ENCODE data around the gene COL23A1.
A peak's percentile ranks its signal among the peaks of the same experiment; 100 is the strongest.

Gene COL23A1

DNA sequence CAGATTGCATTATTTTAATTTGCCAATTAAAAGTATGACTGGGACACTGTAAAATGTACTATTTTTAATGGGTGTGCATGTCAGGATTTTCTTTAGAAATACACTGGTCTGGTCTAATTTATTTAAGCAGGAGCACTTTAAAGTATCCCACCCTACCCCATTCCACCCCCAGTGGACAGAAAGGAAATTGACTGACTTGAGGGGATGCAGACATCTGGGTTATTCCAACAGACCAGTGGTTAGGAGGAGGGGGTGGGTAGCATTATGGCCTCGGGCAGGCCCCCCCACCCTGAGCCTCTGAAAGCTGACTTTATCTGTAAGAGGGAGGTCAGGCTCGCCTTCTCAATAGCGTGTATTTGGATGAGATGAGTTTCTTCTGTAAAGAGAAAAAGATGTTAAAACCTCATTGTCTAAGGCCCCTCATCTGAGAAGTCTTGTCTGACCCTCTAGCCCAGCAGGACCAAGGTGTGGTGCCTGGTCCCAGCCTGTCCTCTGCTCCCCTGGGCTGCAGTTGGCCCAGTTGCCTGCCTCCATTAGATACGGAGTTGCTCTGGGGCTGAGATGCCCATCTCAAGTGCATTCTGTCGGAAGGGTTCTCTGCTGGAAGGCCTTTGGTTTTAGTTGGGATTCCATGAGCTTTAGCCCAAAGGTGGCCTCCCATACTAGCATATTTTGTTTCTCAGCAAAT, 381.5 kb downstream of the COL23A1 start:
- no peak for DNase-seq (ENCODE audit: extremely low read depth, low read depth)
- no peak overlapping the region for H3K4me3 ChIP-seq (replicated peaks; ENCODE audit: low read depth, low read length)
- peak; percentile 15 for TF ChIP-seq CTCF (IDR thresholded peaks at IDR 0.05; ENCODE audit: low read depth, low read length, missing control alignments)

DNA sequence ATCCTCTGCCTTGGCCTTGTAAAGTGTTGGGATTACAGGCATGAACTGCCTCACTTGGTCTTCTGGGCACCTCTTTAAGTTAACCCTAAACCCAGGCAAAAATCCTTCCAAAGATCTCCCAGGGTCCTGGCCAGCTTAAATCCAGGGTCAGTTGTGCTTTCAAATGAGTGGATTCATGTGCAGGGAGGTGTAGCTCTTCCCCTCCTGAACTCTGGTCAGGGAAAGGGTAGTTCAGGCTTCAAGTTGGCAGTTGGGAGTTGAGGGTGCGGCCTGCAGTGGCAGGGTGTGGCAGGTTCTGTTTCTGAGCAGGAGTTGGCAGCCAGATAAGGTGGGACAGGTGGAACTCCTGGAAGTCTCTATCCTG, 382.3 kb downstream of the COL23A1 start:
- H3K4me3 ChIP-seq (replicated peaks; ENCODE audit: low read depth, low read length): no peak overlapping the region
- TF ChIP-seq CTCF (IDR thresholded peaks at IDR 0.05; ENCODE audit: low read depth, low read length, missing control alignments): no peak

GRCh38 chr5:178207183-178207916, 382.8 kb downstream of the COL23A1 start:
- no peak for TF ChIP-seq CTCF (IDR thresholded peaks at IDR 0.05; ENCODE audit: low read depth, low read length, missing control alignments)
- peak overlapping the region; percentile 97 for H3K4me3 ChIP-seq (replicated peaks; ENCODE audit: low read depth, low read length)
- DNase-seq (ENCODE audit: extremely low read depth, low read depth): no peak

More for the DNA sequence above, 382.3 kb downstream of the COL23A1 start:
- DNase-seq (ENCODE audit: extremely low read depth, low read depth): no peak

DNA sequence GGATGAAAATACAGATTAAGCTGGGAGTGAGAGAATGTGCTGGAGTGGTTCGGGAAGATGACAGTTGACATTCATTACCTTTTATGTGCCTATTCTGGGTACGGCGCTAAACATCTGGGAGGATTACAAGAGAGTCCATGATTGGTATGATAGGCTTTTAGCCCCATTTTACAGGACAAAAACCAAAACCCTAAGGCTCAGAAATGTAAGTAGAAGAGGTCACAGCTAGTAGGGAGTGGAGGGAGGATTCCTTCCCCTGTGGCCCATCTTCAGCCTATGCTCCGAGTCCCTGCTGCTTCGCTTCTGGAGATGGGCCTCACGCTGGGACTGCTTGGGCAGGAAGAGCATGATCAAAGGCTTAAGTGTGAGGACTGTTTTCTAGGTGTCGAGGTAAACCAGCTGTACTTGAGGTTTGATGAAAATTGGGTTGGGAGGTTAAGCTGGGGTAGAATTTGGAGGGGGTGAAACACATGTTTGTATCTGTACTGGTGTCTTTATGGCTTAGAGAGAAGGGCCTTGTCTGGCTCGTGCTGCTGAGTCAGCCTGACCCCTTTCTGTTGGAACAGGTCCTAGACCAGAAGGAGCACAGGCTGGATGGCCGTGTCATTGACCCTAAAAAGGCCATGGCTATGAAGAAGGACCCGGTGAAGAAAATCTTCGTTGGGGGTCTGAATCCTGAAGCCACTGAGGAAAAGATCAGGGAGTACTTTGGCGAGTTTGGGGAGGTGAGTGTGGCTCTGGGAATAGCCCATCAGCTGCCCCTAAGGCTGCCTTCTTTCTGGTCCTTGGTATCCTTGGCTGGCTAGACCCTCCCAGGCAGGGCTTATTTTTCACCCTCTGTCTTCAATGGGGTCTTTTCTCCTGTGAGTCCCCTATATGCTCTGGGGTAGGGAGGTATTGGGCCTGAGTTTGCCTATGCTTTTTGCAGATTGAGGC, 383.8 kb downstream of the COL23A1 start:
- no peak for TF ChIP-seq CTCF (IDR thresholded peaks at IDR 0.05; ENCODE audit: low read depth, low read length, missing control alignments)
- DNase-seq (ENCODE audit: extremely low read depth, low read depth): no peak

GRCh38 chr5:178205749-178206047, 384.5 kb downstream of the COL23A1 start:
- DNase-seq (ENCODE audit: extremely low read depth, low read depth): no peak
- peak overlapping the region; percentile 97 for H3K4me3 ChIP-seq (replicated peaks; ENCODE audit: low read depth, low read length)
- no peak for TF ChIP-seq CTCF (IDR thresholded peaks at IDR 0.05; ENCODE audit: low read depth, low read length, missing control alignments)

More for the DNA sequence above, 383.8 kb downstream of the COL23A1 start:
- H3K4me3 ChIP-seq (replicated peaks; ENCODE audit: low read depth, low read length): peak overlapping the region; percentile 97

DNA sequence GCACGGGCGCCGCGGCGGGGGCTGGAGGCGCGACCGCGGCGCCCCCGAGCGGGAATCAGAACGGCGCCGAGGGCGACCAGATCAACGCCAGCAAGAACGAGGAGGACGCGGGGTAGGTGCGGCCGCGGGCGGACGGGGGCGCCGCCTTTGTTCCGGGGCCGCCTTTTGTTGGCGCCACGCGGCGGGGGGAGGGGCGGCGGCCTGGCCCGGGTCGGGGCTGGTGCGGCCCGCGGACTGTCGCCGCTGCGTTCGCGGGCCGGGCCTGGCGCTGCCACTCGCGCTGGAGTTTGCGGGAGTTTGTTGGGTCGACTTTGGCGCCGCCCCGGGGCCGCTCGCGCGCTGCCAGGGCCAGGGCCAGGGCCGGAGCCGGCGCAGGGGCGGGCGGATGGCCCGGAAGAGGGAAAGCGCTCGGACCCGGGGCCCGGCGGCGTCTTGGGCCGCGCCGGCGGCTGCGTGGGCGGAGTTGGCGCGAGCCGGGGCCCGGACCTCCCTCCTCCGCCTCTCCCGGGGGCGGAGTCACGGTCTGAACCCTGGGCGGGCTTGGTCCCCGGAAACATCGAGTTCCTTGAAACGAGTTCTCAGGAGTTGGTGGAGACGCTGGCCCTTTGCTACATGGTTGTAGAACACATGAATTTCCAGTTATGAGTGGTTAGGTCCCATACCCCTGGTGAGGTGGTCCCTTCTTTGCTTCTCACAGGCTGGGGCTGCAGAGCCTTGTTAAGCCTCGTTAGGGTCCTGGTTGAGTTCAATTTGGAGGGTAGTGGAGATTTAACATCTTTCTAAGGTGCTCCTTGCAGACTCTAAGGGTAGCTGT, 385.1 kb downstream of the COL23A1 start:
- no peak for TF ChIP-seq CTCF (IDR thresholded peaks at IDR 0.05; ENCODE audit: low read depth, low read length, missing control alignments)
- DNase-seq (ENCODE audit: extremely low read depth, low read depth): no peak
- H3K4me3 ChIP-seq (replicated peaks; ENCODE audit: low read depth, low read length): peak overlapping the region; percentile 97
